H1 (cell line): Measurements from ENCODE around the gene ADGRG1. TPM values are rescaled to one million over a fixed set of nuclear protein-coding genes. Genes with fewer than 3 reads are reported as not detected.
A peak's percentile ranks its signal among the peaks of the same experiment; 100 is the strongest.

Experiments
- BCL11A ChIP-seq, 2 experiments: IDR thresholded peaks; one replicate each; pipeline ENCODE4 v1.6.1; 2011; ENCODE audit warnings: low read depth in 2 of 2, low read length in 2 of 2, mild to moderate bottlenecking in 2 of 2
- EP300 ChIP-seq, 2 experiments: IDR thresholded peaks; 1 replicate in 1 of 2; 2 replicates in 1 of 2; pipeline ENCODE4 v1.6.1; 2011 to 2012; ENCODE audit warnings: low read depth in 2 of 2, low read length in 2 of 2, mild to moderate bottlenecking in 2 of 2, borderline replicate concordance in 1 of 2, inconsistent platforms in 1 of 2, moderate library complexity in 1 of 2
- HDAC6 ChIP-seq: IDR thresholded peaks from one replicate; pipeline ENCODE4 v1.7.1; 2012; ENCODE audit warnings: low read depth, mild to moderate bottlenecking, inconsistent platforms, low read length, moderate library complexity
- RNF2 ChIP-seq: fragments of 200-900, 300-1000 bp; sonication (generic); IDR thresholded peaks from 2 replicates; pipeline ENCODE4 v1.7.1; 2016; ENCODE audit warnings: borderline replicate concordance, low read depth, mild to moderate bottlenecking, antibody characterized with exemption, low read length; ENCODE audit not compliant: poor library complexity, severe bottlenecking; ENCODE audit errors: missing control alignments
- SUZ12 ChIP-seq: fragments of 200-600 bp; sonication (generic); IDR thresholded peaks from 2 replicates; pipeline ENCODE4 v1.6.1; 2012; ENCODE audit warnings: mild to moderate bottlenecking, inconsistent platforms, low read length, moderate library complexity, mixed read lengths
- TEAD4 ChIP-seq: IDR thresholded peaks from 2 replicates; pipeline ENCODE4 v1.6.1; 2012; ENCODE audit warnings: low read depth, low read length, inconsistent platforms, mixed read lengths
- polyA plus RNA-seq, 7 experiments: library from polyadenylated mRNA; depleted of rRNA in 3 of 7; stranded (reverse) in 5 of 7; unstranded in 2 of 7; fragments of >200 nt in 5 of 7; fragments of 200-250 nt in 2 of 7; gene quantifications; 1 replicate in 5 of 7; 2 replicates in 1 of 7; 4 replicates in 1 of 7; pipeline versions ENCODE4 v1.2.1 to v1.2.3, GENCODE V29; 2011 to 2013; ENCODE audit warnings: missing spikeins in 2 of 7, mixed read lengths in 2 of 7
- total RNA-seq: library from RNA; stranded (reverse); fragmentation: NEBNext Ultra II Directional; extraction: Animal tissue kit (Norgen Biotek cat#: 25700); gene quantifications from 2 replicates; pipeline ENCODE4 v1.2.1, GENCODE V29; 2021
- TF ChIP-seq, protein P1 (sequence below): IDR thresholded peaks from 2 replicates; pipeline ENCODE4 v1.6.1; 2012; ENCODE audit warnings: low read length, inconsistent platforms

ADGRG1 gene
- total and polyA plus RNA-seq, 2 of the 8 experiments (the other 6 are each of a cell fraction or from before 2014, with no cell fraction given): 1.3 to 2.6 TPM

GRCh38 chr16:57648581-57649442 is 20.4 kb downstream of the ADGRG1 start (continued):
- TF ChIP-seq EP300 (IDR thresholded peaks at IDR 0.05; ENCODE audit: borderline replicate concordance in 1 of 2, low read depth in 2 of 2, low read length in 2 of 2) (no peak), RNF2 (no peak), SUZ12 (no peak), HDAC6 (no peak), BCL11A (IDR thresholded peaks at IDR 0.05; ENCODE audit: low read depth in 2 of 2, low read length in 2 of 2) (no peak), TEAD4 (0 out of 2 replicates have a peak, but pooled peaks have one; percentile 26)
- TF ChIP-seq, protein P1, sequence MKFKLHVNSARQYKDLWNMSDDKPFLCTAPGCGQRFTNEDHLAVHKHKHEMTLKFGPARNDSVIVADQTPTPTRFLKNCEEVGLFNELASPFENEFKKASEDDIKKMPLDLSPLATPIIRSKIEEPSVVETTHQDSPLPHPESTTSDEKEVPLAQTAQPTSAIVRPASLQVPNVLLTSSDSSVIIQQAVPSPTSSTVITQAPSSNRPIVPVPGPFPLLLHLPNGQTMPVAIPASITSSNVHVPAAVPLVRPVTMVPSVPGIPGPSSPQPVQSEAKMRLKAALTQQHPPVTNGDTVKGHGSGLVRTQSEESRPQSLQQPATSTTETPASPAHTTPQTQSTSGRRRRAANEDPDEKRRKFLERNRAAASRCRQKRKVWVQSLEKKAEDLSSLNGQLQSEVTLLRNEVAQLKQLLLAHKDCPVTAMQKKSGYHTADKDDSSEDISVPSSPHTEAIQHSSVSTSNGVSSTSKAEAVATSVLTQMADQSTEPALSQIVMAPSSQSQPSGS: no peak
